ENCODE results near the gene METTL25B. TPM values are rescaled to one million over a fixed set of nuclear protein-coding genes. Genes with fewer than 3 reads are reported as not detected.

The METTL25B gene
- total and polyA plus RNA-seq, 2 of the 4 experiments (the other 2 are of a cell fraction): 2.3 to 10.1 TPM

DNA sequence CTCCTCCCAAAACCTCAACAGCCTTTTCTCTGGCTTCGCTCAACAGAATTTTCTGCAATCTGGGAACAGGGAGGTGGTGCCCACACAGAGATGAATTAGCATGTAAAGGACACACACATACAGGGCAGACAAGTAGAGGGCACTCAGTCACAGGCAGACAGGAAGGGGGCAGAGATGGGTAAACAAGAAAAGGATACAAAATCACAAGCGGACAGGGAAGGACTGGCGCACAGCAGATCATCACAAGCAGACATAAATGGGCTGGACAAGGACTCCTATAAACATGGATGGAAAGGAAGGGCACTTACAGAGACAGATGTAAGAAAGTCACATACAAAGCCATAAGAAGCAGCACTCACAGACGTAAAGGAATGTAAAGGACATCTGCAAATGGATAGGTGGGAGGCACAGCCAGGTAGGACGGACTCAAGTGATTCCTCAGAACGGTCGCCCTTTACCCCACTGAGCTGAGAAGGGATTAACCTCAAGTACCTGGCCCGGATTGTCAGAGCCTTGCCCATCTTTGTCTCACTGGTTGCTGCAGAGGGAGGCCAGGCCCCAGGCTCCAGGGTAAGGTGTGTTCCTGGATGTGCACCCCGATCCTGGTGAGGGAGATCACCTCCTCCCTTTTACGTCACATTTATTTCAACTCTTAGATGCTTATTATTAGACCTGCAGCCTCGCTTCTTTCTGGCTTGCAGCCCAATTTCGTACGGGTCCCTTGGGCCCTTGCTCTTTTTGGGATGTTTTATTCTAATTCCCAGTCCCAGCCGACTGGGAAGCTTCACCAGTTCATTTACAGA lies 38.2 kb downstream of the METTL25B start:
- 20% methylated on average over 6 of the region's 14 CpGs; no CpG with 5 or more reads in 1 of the 2 experiments for WGBS, 2 experiments (ENCODE audit: extremely low coverage in 2 of 2, insufficient read length in 1 of 2)
- H3K14ac ChIP-seq (replicated peaks; ENCODE audit: low read depth, low read length): peak overlapping the region; percentile 84
- intact Hi-C loops (cut with micrococcal nuclease): loop anchor here (1.0 to 2.0 kb wide), 3 partner anchors 14 to 40 kb away; partner anchors contain the start of gene MRPL24

More for the DNA sequence above, 38.2 kb downstream of the METTL25B start:
- dilution Hi-C loops (cut with HindIII; ENCODE audit: low sequenced_read_pairs, unreplicated experiment) (no loop called here), in situ Hi-C loops (cut with MboI; ENCODE audit: low sequenced_read_pairs) (no loop called here)
- no peak for TF ChIP-seq RCOR1 (IDR thresholded peaks at IDR 0.05; ENCODE audit: insufficient replicate concordance, low read length)
- no peak for TF ChIP-seq MAFK (IDR thresholded peaks at IDR 0.05; ENCODE audit: low read depth, low read length)
- TF ChIP-seq, protein P1, sequence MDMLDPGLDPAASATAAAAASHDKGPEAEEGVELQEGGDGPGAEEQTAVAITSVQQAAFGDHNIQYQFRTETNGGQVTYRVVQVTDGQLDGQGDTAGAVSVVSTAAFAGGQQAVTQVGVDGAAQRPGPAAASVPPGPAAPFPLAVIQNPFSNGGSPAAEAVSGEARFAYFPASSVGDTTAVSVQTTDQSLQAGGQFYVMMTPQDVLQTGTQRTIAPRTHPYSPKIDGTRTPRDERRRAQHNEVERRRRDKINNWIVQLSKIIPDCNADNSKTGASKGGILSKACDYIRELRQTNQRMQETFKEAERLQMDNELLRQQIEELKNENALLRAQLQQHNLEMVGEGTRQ (IDR thresholded peaks at IDR 0.05; ENCODE audit: low read depth, low read length): no peak
- no peak for TF ChIP-seq BHLHE40 (IDR thresholded peaks at IDR 0.05; ENCODE audit: low read depth, low read length)
- no peak for TF ChIP-seq NFE2L2 (IDR thresholded peaks at IDR 0.05; ENCODE audit: low read depth, low read length)
- no peak for TF ChIP-seq CEBPB (IDR thresholded peaks at IDR 0.05; ENCODE audit: low read depth, low read length)
- TF ChIP-seq SMC3 (IDR thresholded peaks at IDR 0.05; ENCODE audit: low read depth, low read length): no peak
- TF ChIP-seq MAZ (IDR thresholded peaks at IDR 0.05; ENCODE audit: borderline replicate concordance, low read depth, low read length): no peak
- TF ChIP-seq CTCF (conservative IDR thresholded peaks at IDR 0.05; ENCODE audit: low read depth, low read length): no peak
- TF ChIP-seq RAD21 (IDR thresholded peaks at IDR 0.05; ENCODE audit: low read length): no peak
- TF ChIP-seq RFX5 (IDR thresholded peaks at IDR 0.05; ENCODE audit: low read depth, low read length): no peak
- no peak for TF ChIP-seq CHD1 (IDR thresholded peaks at IDR 0.05; ENCODE audit: low read depth, low read length)
- no TSS peak for BruUV-seq (replicated peaks)
- Histone ChIP-seq H3K27ac (ENCODE audit: insufficient read depth, low read length) (peak overlapping the region; percentile 61), H2BK120ac (ENCODE audit: low read depth, low read length) (peak overlapping the region; percentile 45), H3K4ac (ENCODE audit: low read depth, low read length) (peak overlapping the region; percentile 88), H3K56ac (ENCODE audit: extremely low read depth, insufficient read depth, low read length) (peak overlapping the region; percentile 74), H4K8ac (ENCODE audit: low read depth in 2 of 2, low read length in 2 of 2) (peak overlapping the region; percentile 97 to 98), H3K36me3 (ENCODE audit: control insufficient read depth, insufficient read depth, low read length) (peaks cover 2% of the 10 kb centered on the region; the same call in 1 of the 2 replicates), H2AK5ac (ENCODE audit: low read depth, low read length) (peak overlapping the region; percentile 86), H3K9me1 (ENCODE audit: insufficient read depth, low read length) (peaks cover 3% of the 10 kb centered on the region; the same call in 1 of the 2 replicates), H3K79me1 (ENCODE audit: low read depth in 1 of 2, low read length in 2 of 2) (peaks cover 10 to 44% of the 10 kb centered on the region in 2 experiments; a peak in 3 of 4 replicates), H2AFZ (replicated peaks; ENCODE audit: low read length, poor library complexity) (peak overlapping the region; percentile 82), H4K20me1 (ENCODE audit: insufficient read depth, low read length) (peaks cover 24% of the 10 kb centered on the region), H4K5ac (ENCODE audit: low read depth, low read length) (peak overlapping the region; percentile 83), H2BK20ac (ENCODE audit: low read depth, low read length) (peak overlapping the region; percentile 29; the same call in 1 of the 2 replicates), H3K18ac (ENCODE audit: low read depth, low read length) (peak overlapping the region; percentile 20), H2BK15ac (ENCODE audit: low read depth, low read length) (peak overlapping the region; percentile 45; the same call in 1 of the 3 replicates), H3K4me3 (ENCODE audit: insufficient read depth, low read depth, low read length) (peak overlapping the region; percentile 71), H3K9ac (ENCODE audit: low read depth, low read length) (peak overlapping the region; percentile 76), H2AK9ac (replicated peaks; ENCODE audit: low read depth, low read length, poor library complexity) (peak overlapping the region; percentile 88), H3K4me1 (ENCODE audit: control insufficient read depth, insufficient read depth, low read length) (peaks cover 5% of the 10 kb centered on the region), H3K9me3 (ENCODE audit: control insufficient read depth, insufficient read depth, low read length) (no peaks in the 10 kb centered on the region), H4K91ac (ENCODE audit: insufficient read depth, low read depth, low read length) (peak overlapping the region; percentile 82), H3K27me3 (ENCODE audit: control insufficient read depth, insufficient read depth, low read length) (no peaks in the 10 kb centered on the region), H3K4me2 (ENCODE audit: low read depth, low read length) (peak overlapping the region; percentile 83), H3K23ac (ENCODE audit: low read depth, low read length) (peak overlapping the region; percentile 73), H2BK5ac (ENCODE audit: low read depth, low read length, poor library complexity, severe bottlenecking) (peak overlapping the region; percentile 64)
- ATAC-seq (ENCODE audit: low read depth): peak; percentile 5
- ChIA-PET CTCF (interaction anchor here (1.1 to 1.9 kb wide), 3 partner anchors 13 to 77 kb away, joined by 3 to 8 read pairs (median 5); no protein-coding TSS in a partner anchor), POLR2A (ENCODE audit: unreplicated experiment) (interaction anchor here (1.4 to 2.1 kb wide), 2 partner anchors 15 to 25 kb away, joined by 7 to 18 read pairs; partner anchors contain the start of genes HDGF and MRPL24)
- DNase-seq: no peak

Data from IMR-90 (cell line).